Measurements from ENCODE around the gene ZWILCH.

Gene ZWILCH

DNA sequence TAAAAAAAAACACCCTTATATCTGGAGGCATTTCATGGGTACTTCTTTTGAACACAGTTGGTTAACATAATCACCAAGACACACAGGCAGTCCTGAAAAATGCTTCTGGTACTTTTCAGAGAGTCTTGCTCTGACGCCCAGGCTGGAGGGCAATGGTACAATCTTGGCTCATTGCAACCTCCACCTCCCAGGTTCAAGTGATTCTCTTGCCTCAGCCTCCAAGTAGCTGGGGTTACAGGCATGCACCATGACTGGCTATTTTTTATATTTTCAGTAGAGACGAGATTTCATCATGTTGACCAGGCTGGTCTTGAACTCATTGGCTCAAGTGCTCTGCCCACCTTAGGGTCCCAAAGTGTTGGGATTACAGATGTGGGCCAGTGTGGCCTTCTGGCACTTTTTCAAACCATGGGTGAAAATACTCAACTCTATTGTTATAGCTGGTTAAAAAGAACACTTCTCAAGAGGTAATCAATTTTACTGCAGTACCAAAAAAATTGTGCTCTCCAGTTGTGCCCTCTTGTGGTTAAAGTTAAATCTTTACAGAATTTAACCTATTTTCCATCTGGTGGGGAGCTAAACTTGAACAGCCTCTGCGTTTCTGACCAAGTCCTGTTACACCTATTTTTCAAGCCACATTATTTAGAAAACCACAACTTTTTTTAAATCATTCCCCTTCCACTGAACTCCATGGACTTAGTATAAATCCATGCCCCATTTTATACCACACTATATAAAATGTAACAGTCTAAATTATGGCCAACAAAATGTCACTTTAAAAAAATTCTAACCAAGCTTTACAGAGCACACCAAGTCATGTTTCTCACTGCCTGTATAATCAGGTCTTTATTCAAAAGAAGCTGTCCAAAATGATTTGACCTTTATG, 6.4 kb upstream of the ZWILCH start:
- no peak for TF ChIP-seq TAF1 (IDR thresholded peaks at IDR 0.05; ENCODE audit: borderline replicate concordance, insufficient read depth, low read length)
- peak; percentile 14; the same call in 1 of the 2 replicates for TF ChIP-seq POLR2AphosphoS5 (IDR thresholded peaks at IDR 0.05; ENCODE audit: low read depth, low read length)
- TF ChIP-seq, protein P1, sequence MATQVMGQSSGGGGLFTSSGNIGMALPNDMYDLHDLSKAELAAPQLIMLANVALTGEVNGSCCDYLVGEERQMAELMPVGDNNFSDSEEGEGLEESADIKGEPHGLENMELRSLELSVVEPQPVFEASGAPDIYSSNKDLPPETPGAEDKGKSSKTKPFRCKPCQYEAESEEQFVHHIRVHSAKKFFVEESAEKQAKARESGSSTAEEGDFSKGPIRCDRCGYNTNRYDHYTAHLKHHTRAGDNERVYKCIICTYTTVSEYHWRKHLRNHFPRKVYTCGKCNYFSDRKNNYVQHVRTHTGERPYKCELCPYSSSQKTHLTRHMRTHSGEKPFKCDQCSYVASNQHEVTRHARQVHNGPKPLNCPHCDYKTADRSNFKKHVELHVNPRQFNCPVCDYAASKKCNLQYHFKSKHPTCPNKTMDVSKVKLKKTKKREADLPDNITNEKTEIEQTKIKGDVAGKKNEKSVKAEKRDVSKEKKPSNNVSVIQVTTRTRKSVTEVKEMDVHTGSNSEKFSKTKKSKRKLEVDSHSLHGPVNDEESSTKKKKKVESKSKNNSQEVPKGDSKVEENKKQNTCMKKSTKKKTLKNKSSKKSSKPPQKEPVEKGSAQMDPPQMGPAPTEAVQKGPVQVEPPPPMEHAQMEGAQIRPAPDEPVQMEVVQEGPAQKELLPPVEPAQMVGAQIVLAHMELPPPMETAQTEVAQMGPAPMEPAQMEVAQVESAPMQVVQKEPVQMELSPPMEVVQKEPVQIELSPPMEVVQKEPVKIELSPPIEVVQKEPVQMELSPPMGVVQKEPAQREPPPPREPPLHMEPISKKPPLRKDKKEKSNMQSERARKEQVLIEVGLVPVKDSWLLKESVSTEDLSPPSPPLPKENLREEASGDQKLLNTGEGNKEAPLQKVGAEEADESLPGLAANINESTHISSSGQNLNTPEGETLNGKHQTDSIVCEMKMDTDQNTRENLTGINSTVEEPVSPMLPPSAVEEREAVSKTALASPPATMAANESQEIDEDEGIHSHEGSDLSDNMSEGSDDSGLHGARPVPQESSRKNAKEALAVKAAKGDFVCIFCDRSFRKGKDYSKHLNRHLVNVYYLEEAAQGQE (IDR thresholded peaks at IDR 0.05; ENCODE audit: insufficient read depth in 1 of 2, low read depth in 2 of 2, low read length in 2 of 2) = no peak
- no peak for TF ChIP-seq FOXP2 (optimal IDR thresholded peaks at IDR 0.05; ENCODE audit: borderline replicate concordance, extremely low read depth, extremely low read length, insufficient read depth)
- TF ChIP-seq SIN3A (IDR thresholded peaks at IDR 0.05; ENCODE audit: borderline replicate concordance, insufficient read depth, low read length) = no peak

DNA sequence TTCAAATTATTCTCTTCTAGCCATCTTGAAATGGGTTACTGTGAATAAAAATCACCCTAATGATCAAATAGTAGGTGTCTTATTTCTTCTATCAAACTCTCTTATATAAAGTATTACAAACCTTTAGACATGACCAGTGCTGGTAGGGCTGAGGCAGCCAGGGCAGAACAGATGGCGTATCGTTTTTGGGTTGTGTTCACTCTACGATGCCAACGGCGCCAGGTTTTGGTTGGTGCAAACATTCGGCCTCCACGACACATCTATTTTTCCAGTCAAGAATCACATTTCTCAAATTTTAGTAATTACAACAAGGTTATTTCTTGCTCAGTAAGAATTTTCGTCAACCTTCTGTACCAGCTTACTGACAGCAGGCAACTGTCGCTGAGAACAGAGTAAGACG, 2.6 kb upstream of the ZWILCH start:
- TF ChIP-seq TAF1 (IDR thresholded peaks at IDR 0.05; ENCODE audit: borderline replicate concordance, insufficient read depth, low read length) (no peak), POLR2AphosphoS5 (IDR thresholded peaks at IDR 0.05; ENCODE audit: low read depth, low read length) (no peak; the same call in 1 of the 2 replicates), FOXP2 (optimal IDR thresholded peaks at IDR 0.05; ENCODE audit: borderline replicate concordance, extremely low read depth, extremely low read length, insufficient read depth) (no peak), SIN3A (IDR thresholded peaks at IDR 0.05; ENCODE audit: borderline replicate concordance, insufficient read depth, low read length) (no peak)
- TF ChIP-seq, protein P1 (IDR thresholded peaks at IDR 0.05; ENCODE audit: insufficient read depth in 1 of 2, low read depth in 2 of 2, low read length in 2 of 2) = no peak

DNA sequence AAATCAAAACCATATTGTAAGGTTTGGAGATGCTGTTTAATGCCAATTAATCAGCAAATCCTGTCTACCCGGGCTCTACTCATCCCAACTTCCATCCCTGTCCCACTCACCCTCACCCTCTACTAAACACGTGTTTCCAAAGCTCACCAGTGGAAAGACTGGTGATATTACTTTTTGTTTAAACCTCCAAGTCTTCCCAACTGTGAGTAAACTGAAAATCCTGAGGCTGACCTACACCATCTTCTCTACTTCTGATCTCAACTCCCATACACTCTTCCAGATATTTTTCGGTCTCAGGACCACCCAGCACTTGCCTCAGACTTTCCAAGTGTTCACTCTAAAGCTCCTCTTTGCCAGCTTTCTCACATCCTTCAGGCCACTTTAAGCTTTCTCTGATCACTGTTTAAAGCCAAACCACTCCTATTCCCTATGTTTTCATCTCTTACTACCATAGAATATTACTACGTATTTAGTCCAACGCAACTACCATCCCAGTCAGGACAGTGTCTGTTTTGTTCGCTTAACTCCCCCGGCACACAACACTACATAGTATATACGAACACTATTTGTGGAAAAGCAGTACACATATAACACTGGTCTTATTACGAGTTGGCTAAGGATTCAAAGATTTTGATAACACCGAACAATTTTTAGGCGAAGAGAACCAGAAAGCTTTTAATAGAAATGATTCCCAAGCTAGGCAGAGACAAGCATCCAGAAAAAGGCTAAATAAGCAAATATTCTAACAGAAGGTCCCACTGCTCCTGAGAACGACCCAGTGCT, 1.2 kb upstream of the ZWILCH start:
- TF ChIP-seq, protein P1 (IDR thresholded peaks at IDR 0.05; ENCODE audit: insufficient read depth in 1 of 2, low read depth in 2 of 2, low read length in 2 of 2) = 0 out of 4 replicates have a peak, but pooled peaks of 1 of the 2 experiments have one; percentile 16
- TF ChIP-seq POLR2AphosphoS5 (IDR thresholded peaks at IDR 0.05; ENCODE audit: low read depth, low read length) = peak; percentile 4
- TF ChIP-seq TAF1 (IDR thresholded peaks at IDR 0.05; ENCODE audit: borderline replicate concordance, insufficient read depth, low read length) = no peak
- TF ChIP-seq FOXP2 (optimal IDR thresholded peaks at IDR 0.05; ENCODE audit: borderline replicate concordance, extremely low read depth, extremely low read length, insufficient read depth) = no peak
- TF ChIP-seq SIN3A (IDR thresholded peaks at IDR 0.05; ENCODE audit: borderline replicate concordance, insufficient read depth, low read length) = peak; percentile 82; the same call in 1 of the 2 replicates

DNA sequence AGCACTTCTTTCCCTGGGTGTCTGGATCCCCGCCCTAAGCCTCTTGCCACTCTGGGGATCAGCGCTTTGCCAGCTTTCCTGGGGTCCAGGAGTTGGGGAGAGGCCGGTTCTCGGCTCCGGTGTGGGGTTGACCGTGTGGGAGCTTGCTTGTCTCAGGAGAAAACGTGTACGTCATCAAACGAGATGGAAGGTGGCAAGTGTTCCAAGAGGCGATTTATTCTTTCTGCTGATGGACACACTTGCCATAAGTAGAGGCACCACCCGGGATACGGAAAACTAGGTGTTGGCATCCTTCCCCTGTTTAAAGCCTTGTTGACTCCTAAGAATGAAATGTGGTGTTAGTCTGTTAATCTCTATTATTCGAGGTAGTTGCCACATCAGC, 295 bp downstream of the ZWILCH start:
- TF ChIP-seq POLR2AphosphoS5 (IDR thresholded peaks at IDR 0.05; ENCODE audit: low read depth, low read length) (no peak), FOXP2 (optimal IDR thresholded peaks at IDR 0.05; ENCODE audit: borderline replicate concordance, extremely low read depth, extremely low read length, insufficient read depth) (no peak), TAF1 (IDR thresholded peaks at IDR 0.05; ENCODE audit: borderline replicate concordance, insufficient read depth, low read length) (no peak), SIN3A (IDR thresholded peaks at IDR 0.05; ENCODE audit: borderline replicate concordance, insufficient read depth, low read length) (no peak)
- TF ChIP-seq, protein P1 (IDR thresholded peaks at IDR 0.05; ENCODE audit: insufficient read depth in 1 of 2, low read depth in 2 of 2, low read length in 2 of 2) = no peak
